Fibroblast of lung (primary cell): ENCODE results near the gene CCDC112. TPM values are rescaled to one million over a fixed set of nuclear protein-coding genes. Genes with fewer than 3 reads are reported as not detected.

Experiments used
- DNase-seq, 2 donors: peaks; one replicate each; pipeline versions ENCODE4 v3.0.0 to v3.0.0-alpha.2; 2010; ENCODE audit warnings: low read depth in 2 of 2
- H2AFZ ChIP-seq: 2 replicates; pipeline ENCODE4 v1.5.1; 2012; ENCODE audit warnings: low read length, control low read depth, inconsistent platforms
- H3K27ac ChIP-seq: 2 replicates; pipeline ENCODE4 v1.5.1; 2011; ENCODE audit warnings: low read length, control low read depth; ENCODE audit not compliant: insufficient read depth
- H3K27me3 ChIP-seq: 2 replicates; pipeline ENCODE4 v1.5.1; 2011; ENCODE audit warnings: mild to moderate bottlenecking, low read length; ENCODE audit not compliant: control insufficient read depth, insufficient read depth
- H3K36me3 ChIP-seq: 2 replicates; pipeline ENCODE4 v1.5.1; 2011; ENCODE audit warnings: low read length; ENCODE audit not compliant: control insufficient read depth, insufficient read depth
- H3K4me1 ChIP-seq: 2 replicates; pipeline ENCODE4 v1.5.1; 2011; ENCODE audit warnings: low read length; ENCODE audit not compliant: control insufficient read depth, insufficient read depth; ENCODE audit errors: extremely low read depth
- H3K4me2 ChIP-seq: 2 replicates; pipeline ENCODE4 v1.5.1; 2011; ENCODE audit warnings: low read length, control low read depth; ENCODE audit not compliant: insufficient read depth; ENCODE audit errors: extremely low read depth
- H3K4me3 ChIP-seq, 4 experiments: fragments of 200-600 bp in 1 of 4; sonication (generic) in 1 of 4; replicated peaks in 1 of 4; 2 replicates each; pipeline ENCODE4 v1.5.1; 2011 to 2016; ENCODE audit warnings: low read length in 4 of 4, low read depth in 3 of 4, mild to moderate bottlenecking in 3 of 4, control low read depth in 2 of 4, inconsistent platforms in 1 of 4, mixed read lengths in 1 of 4; ENCODE audit not compliant: insufficient read depth in 1 of 4; ENCODE audit errors: control extremely low read depth in 1 of 4
- H3K79me2 ChIP-seq: 2 replicates; pipeline ENCODE4 v1.5.1; 2012; ENCODE audit warnings: mild to moderate bottlenecking, low read length, inconsistent platforms; ENCODE audit not compliant: control insufficient read depth, insufficient read depth
- H3K9ac ChIP-seq: 2 replicates; pipeline ENCODE4 v1.5.1; 2011; ENCODE audit warnings: mild to moderate bottlenecking, low read length, control low read depth; ENCODE audit not compliant: insufficient read depth
- H3K9me3 ChIP-seq: 2 replicates; pipeline ENCODE4 v1.5.1; 2012; ENCODE audit warnings: low read depth, low read length; ENCODE audit not compliant: control insufficient read depth, insufficient read depth
- H4K20me1 ChIP-seq: 2 replicates; pipeline ENCODE4 v1.5.1; 2011; ENCODE audit warnings: low read length; ENCODE audit not compliant: control insufficient read depth, insufficient read depth; ENCODE audit errors: extremely low read depth
- CTCF ChIP-seq, 2 donors: IDR thresholded peaks in 1 of 2; conservative IDR thresholded peaks in 1 of 2; 1 replicate in 1 of 2; 2 replicates in 1 of 2; pipeline ENCODE4 v1.5.1; 2011 to 2012; ENCODE audit warnings: low read length in 2 of 2, control low read depth in 1 of 2, inconsistent platforms in 1 of 2, low read depth in 1 of 2, mild to moderate bottlenecking in 1 of 2
- EZH2 ChIP-seq: IDR thresholded peaks from 2 replicates; pipeline ENCODE4 v1.5.1; 2012; ENCODE audit warnings: low read length, control low read depth, mild to moderate bottlenecking; ENCODE audit errors: missing control alignments
- polyA plus RNA-seq, 2 donors: library from polyadenylated mRNA; depleted of rRNA in 1 of 2; stranded (reverse) in 1 of 2; unstranded in 1 of 2; fragments of >200 nt; gene quantifications; 2 replicates each; pipeline ENCODE4 v1.2.1, GENCODE V29; 2011 to 2012; ENCODE audit warnings: missing spikeins in 1 of 2
- total RNA-seq: library from RNA; depleted of rRNA; stranded (reverse); fragments of >200 nt; gene quantifications from 2 replicates; pipeline ENCODE4 v1.2.1, GENCODE V29; 2014

CCDC112 gene
- total and polyA plus RNA-seq, 2 donors (not counting 1 experiment from before 2014, with no cell fraction given), result 5.7 to 13.7 TPM

DNA sequence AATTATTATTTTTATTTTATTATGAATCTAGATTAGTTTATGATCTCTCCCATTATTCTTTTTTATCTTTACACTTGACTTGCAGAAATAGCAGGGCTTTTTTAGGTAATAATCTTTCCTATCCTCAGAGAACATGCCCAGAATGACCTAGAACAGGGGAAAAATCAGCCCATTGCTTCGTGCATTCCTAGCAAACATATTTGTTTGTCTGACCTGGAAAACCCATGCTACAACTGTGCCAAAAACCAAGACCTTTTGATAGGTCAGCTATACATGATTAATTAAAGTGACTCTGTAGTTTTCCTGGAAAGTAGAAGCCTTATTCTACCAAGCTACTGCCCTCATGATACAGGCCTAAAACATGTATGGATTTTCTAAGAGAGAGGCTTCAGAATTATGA is 24.1 kb upstream of the CCDC112 start:
- no peak for TF ChIP-seq CTCF (conservative IDR thresholded peaks at IDR 0.05 in 1 of 2, IDR thresholded peaks at IDR 0.05 in 1 of 2; ENCODE audit: low read depth in 1 of 2, low read length in 2 of 2)
- TF ChIP-seq EZH2, result no peak
- Histone ChIP-seq H3K27me3 (no peaks in the 10 kb centered on the region), H3K4me1 (no peaks in the 10 kb centered on the region), H2AFZ (no peak overlapping the region), H3K4me3 (no peak overlapping the region), H3K27ac (no peak overlapping the region), H3K9me3 (no peaks in the 10 kb centered on the region), H3K4me2 (no peak overlapping the region), H4K20me1 (no peaks in the 10 kb centered on the region), H3K36me3 (no peaks in the 10 kb centered on the region), H3K9ac (no peak overlapping the region), H3K79me2 (no peaks in the 10 kb centered on the region)
- peak in 1 of 2 donors; percentile 6 for DNase-seq

GRCh38 chr5:115320006-115320405 is 23.6 kb upstream of the CCDC112 start:
- no peak overlapping the region for H3K27ac ChIP-seq
- no peaks in the 10 kb centered on the region for H3K36me3 ChIP-seq
- H3K9me3 ChIP-seq, result no peaks in the 10 kb centered on the region
- DNase-seq, result no peak
- H4K20me1 ChIP-seq, result no peaks in the 10 kb centered on the region
- no peak overlapping the region for H3K4me3 ChIP-seq
- H3K4me1 ChIP-seq, result no peaks in the 10 kb centered on the region
- no peaks in the 10 kb centered on the region for H3K79me2 ChIP-seq
- no peak for TF ChIP-seq EZH2
- no peak for TF ChIP-seq CTCF (conservative IDR thresholded peaks at IDR 0.05 in 1 of 2, IDR thresholded peaks at IDR 0.05 in 1 of 2; ENCODE audit: low read depth in 1 of 2, low read length in 2 of 2)
- no peak overlapping the region for H2AFZ ChIP-seq
- no peak overlapping the region for H3K4me2 ChIP-seq
- H3K27me3 ChIP-seq, result no peaks in the 10 kb centered on the region
- no peak overlapping the region for H3K9ac ChIP-seq

- H3K36me3 ChIP-seq, result no peaks in the 10 kb centered on the region
- H4K20me1 ChIP-seq, result no peaks in the 10 kb centered on the region
- H3K27ac ChIP-seq, result no peak overlapping the region
- H3K4me3 ChIP-seq, result no peak overlapping the region
- no peaks in the 10 kb centered on the region for H3K79me2 ChIP-seq
- no peak for TF ChIP-seq CTCF (conservative IDR thresholded peaks at IDR 0.05 in 1 of 2, IDR thresholded peaks at IDR 0.05 in 1 of 2; ENCODE audit: low read depth in 1 of 2, low read length in 2 of 2)
- TF ChIP-seq EZH2, result no peak
- no peaks in the 10 kb centered on the region for H3K4me1 ChIP-seq
- H3K9ac ChIP-seq, result no peak overlapping the region
- H2AFZ ChIP-seq, result no peak overlapping the region
- H3K9me3 ChIP-seq, result no peaks in the 10 kb centered on the region
- no peak overlapping the region for H3K4me2 ChIP-seq
- no peak for DNase-seq
- H3K27me3 ChIP-seq, result no peaks in the 10 kb centered on the region
Observed at GRCh38 chr5:115319007-115319406, 22.6 kb upstream of the CCDC112 start.
